H1 (cell line): Measurements from ENCODE around the gene HECTD4. TPM values are rescaled to one million over a fixed set of nuclear protein-coding genes. Genes with fewer than 3 reads are reported as not detected.
A peak's percentile ranks its signal among the peaks of the same experiment; 100 is the strongest.

Experiments
- CTCF ChIA-PET: fragments of 300-600 bp; sonication (Branson Sonifier 250); formaldehyde crosslinking; loops from one replicate; lab custom pipeline; 2021; ENCODE audit not compliant: partially characterized antibody; lab: Charles Lee
- POLR2A ChIA-PET: fragments of 300-600 bp; sonication (Branson Sonifier 250); formaldehyde crosslinking; loops from one replicate; lab custom pipeline; 2021; ENCODE audit warnings: inconsistent platforms; ENCODE audit not compliant: partially characterized antibody; lab: Charles Lee
- DNase-seq, 2 experiments: peaks; one replicate each; pipeline versions ENCODE4 v3.0.0 to v3.0.0-alpha.2; 2010 to 2022; ENCODE audit warnings: low spot score in 2 of 2, low read depth in 1 of 2, mixed read lengths in 1 of 2
- FAIRE-seq: peaks from 2 replicates; lab custom pipeline; 2011; peaks lifted over from hg19 to GRCh38; lab: Jason Lieb, UNC
- H2AFZ ChIP-seq: 2 replicates; pipeline ENCODE4 v1.8.1; 2012; ENCODE audit warnings: low read length, inconsistent platforms
- H2AK5ac ChIP-seq: 2 replicates; pipeline ENCODE4 v1.6.1; 2013; ENCODE audit warnings: low read depth, low read length
- H2BK120ac ChIP-seq: replicated peaks from 2 replicates; pipeline ENCODE3; 2013; ENCODE audit warnings: low read depth, low read length, inconsistent platforms
- H2BK12ac ChIP-seq: 2 replicates; pipeline ENCODE4 v1.6.1; 2013; ENCODE audit warnings: low read depth, low read length
- H2BK15ac ChIP-seq: 2 replicates; pipeline ENCODE4 v1.6.1; 2013; ENCODE audit warnings: low read length
- H2BK20ac ChIP-seq: 2 replicates; pipeline ENCODE4 v1.6.1; 2013; ENCODE audit warnings: low read length
- H2BK5ac ChIP-seq: 2 replicates; pipeline ENCODE4 v1.6.1; 2013; ENCODE audit warnings: low read depth, low read length
- H3K14ac ChIP-seq: 2 replicates; pipeline ENCODE4 v1.6.1; 2013; ENCODE audit warnings: inconsistent platforms; ENCODE audit not compliant: insufficient read length
- H3K18ac ChIP-seq: 2 replicates; pipeline ENCODE4 v1.6.1; 2013; ENCODE audit warnings: low read length; ENCODE audit errors: extremely low read depth
- H3K23ac ChIP-seq: 2 replicates; pipeline ENCODE4 v1.6.1; 2013; ENCODE audit warnings: inconsistent platforms; ENCODE audit not compliant: insufficient read length
- H3K23me2 ChIP-seq: 2 replicates; pipeline ENCODE4 v1.6.1; 2013; ENCODE audit warnings: low read depth, low read length
- H3K27ac ChIP-seq: 2 replicates; pipeline ENCODE4 v1.6.1; 2011; ENCODE audit warnings: low read depth, low read length, inconsistent platforms
- H3K27me3 ChIP-seq, 4 experiments: replicated peaks in 1 of 4; 1 replicate in 1 of 4; 2 replicates in 3 of 4; pipeline versions ENCODE4 v1.6.1 to v1.8.1; 2011 to 2013; ENCODE audit warnings: low read length in 3 of 4, mild to moderate bottlenecking in 3 of 4, inconsistent platforms in 2 of 4, mixed read lengths in 2 of 4, moderate library complexity in 1 of 4; ENCODE audit not compliant: control insufficient read depth in 3 of 4, insufficient read depth in 3 of 4; ENCODE audit errors: extremely low read depth in 1 of 4
- H3K36me3 ChIP-seq, 4 experiments: 2 replicates each; pipeline versions ENCODE4 v1.6.1 to v1.8.1; 2011 to 2013; ENCODE audit warnings: mild to moderate bottlenecking in 4 of 4, low read length in 3 of 4, moderate library complexity in 2 of 4, control low read depth in 1 of 4, inconsistent platforms in 1 of 4; ENCODE audit not compliant: insufficient read depth in 4 of 4, control insufficient read depth in 2 of 4
- H3K4ac ChIP-seq: replicated peaks from 2 replicates; pipeline ENCODE3; 2013; ENCODE audit warnings: low read length, low read depth, mixed read lengths, inconsistent platforms; ENCODE audit not compliant: insufficient read length
- H3K4me1 ChIP-seq, 4 experiments: replicated peaks in 1 of 4; 1 replicate in 1 of 4; 2 replicates in 3 of 4; pipeline versions ENCODE4 v1.6.1 to v1.8.1; 2011 to 2013; ENCODE audit warnings: low read length in 3 of 4, inconsistent platforms in 2 of 4, mixed read lengths in 1 of 4; ENCODE audit not compliant: insufficient read depth in 4 of 4, control insufficient read depth in 3 of 4
- H3K4me2 ChIP-seq, 2 experiments: 2 replicates each; pipeline versions ENCODE4 v1.6.1 to v1.8.1; 2011 to 2013; ENCODE audit warnings: low read depth in 2 of 2, low read length in 2 of 2, control low read depth in 1 of 2, inconsistent platforms in 1 of 2, mild to moderate bottlenecking in 1 of 2; ENCODE audit not compliant: insufficient read depth in 1 of 2
- H3K4me3 ChIP-seq, 4 experiments: fragments of 200-600, 300-600 bp in 1 of 4; sonication (generic), shearing (Covaris generic), sonication (Bioruptor Twin) in 1 of 4; 2 replicates each; pipeline versions ENCODE4 v1.5.1 to v1.8.1; 2011 to 2016; ENCODE audit warnings: low read length in 4 of 4, low read depth in 3 of 4, control low read depth in 2 of 4, inconsistent platforms in 2 of 4, mild to moderate bottlenecking in 2 of 4, mixed read lengths in 1 of 4, moderate library complexity in 1 of 4; ENCODE audit not compliant: insufficient read depth in 2 of 4; ENCODE audit errors: extremely low read depth in 1 of 4
- H3K56ac ChIP-seq: replicated peaks from 2 replicates; pipeline ENCODE3; 2013; ENCODE audit warnings: low read depth, mild to moderate bottlenecking, mixed read lengths, low read length, inconsistent platforms; ENCODE audit not compliant: insufficient read length
- H3K79me1 ChIP-seq: 2 replicates; pipeline ENCODE4 v1.6.1; 2013; ENCODE audit warnings: low read depth, low read length, control low read depth
- H3K79me2 ChIP-seq, 2 experiments: 2 replicates each; pipeline versions ENCODE4 v1.6.1 to v1.8.1; 2012 to 2013; ENCODE audit warnings: low read length in 2 of 2, mild to moderate bottlenecking in 2 of 2, inconsistent platforms in 1 of 2; ENCODE audit not compliant: insufficient read depth in 2 of 2, control insufficient read depth in 1 of 2
- H3K9ac ChIP-seq, 4 experiments: replicated peaks in 1 of 4; 1 replicate in 1 of 4; 2 replicates in 3 of 4; pipeline versions ENCODE4 v1.6.1 to v1.8.1; 2011 to 2013; ENCODE audit warnings: low read depth in 3 of 4, low read length in 3 of 4, control low read depth in 2 of 4, mild to moderate bottlenecking in 2 of 4, moderate library complexity in 2 of 4, inconsistent platforms in 1 of 4; ENCODE audit errors: extremely low read depth in 1 of 4
- H3K9me3 ChIP-seq, 2 experiments: 2 replicates each; pipeline versions ENCODE4 v1.6.1 to v1.8.1; 2012 to 2013; ENCODE audit warnings: mild to moderate bottlenecking in 2 of 2, moderate library complexity in 2 of 2, control low read depth in 1 of 2, inconsistent platforms in 1 of 2, low read depth in 1 of 2, low read length in 1 of 2, mixed read lengths in 1 of 2; ENCODE audit not compliant: insufficient read depth in 2 of 2
- H4K20me1 ChIP-seq, 2 experiments: replicated peaks in 1 of 2; 2 replicates each; pipeline versions ENCODE3 to v1.8.1; 2011 to 2013; ENCODE audit warnings: inconsistent platforms in 2 of 2, low read length in 2 of 2, mild to moderate bottlenecking in 1 of 2; ENCODE audit not compliant: insufficient read depth in 2 of 2, control insufficient read depth in 1 of 2
- H4K5ac ChIP-seq: 2 replicates; pipeline ENCODE4 v1.6.1; 2013; ENCODE audit warnings: low read length, low read depth, mixed read lengths, inconsistent platforms; ENCODE audit not compliant: insufficient read length
- H4K8ac ChIP-seq: 2 replicates; pipeline ENCODE4 v1.8.0; 2013; ENCODE audit warnings: mild to moderate bottlenecking, moderate library complexity, low read length, inconsistent platforms; ENCODE audit not compliant: insufficient read depth; ENCODE audit errors: extremely low read depth
- H4K91ac ChIP-seq: replicated peaks from 2 replicates; pipeline ENCODE3; 2013; ENCODE audit warnings: low read length, mixed read lengths, inconsistent platforms; ENCODE audit not compliant: insufficient read length
- ATF3 ChIP-seq: IDR thresholded peaks from 2 replicates; pipeline ENCODE4 v1.6.1; 2011; ENCODE audit warnings: low read depth, mild to moderate bottlenecking, low read length; ENCODE audit not compliant: insufficient read depth
- EP300 ChIP-seq, 2 experiments: IDR thresholded peaks; 1 replicate in 1 of 2; 2 replicates in 1 of 2; pipeline ENCODE4 v1.6.1; 2011 to 2012; ENCODE audit warnings: low read depth in 2 of 2, low read length in 2 of 2, mild to moderate bottlenecking in 2 of 2, borderline replicate concordance in 1 of 2, inconsistent platforms in 1 of 2, moderate library complexity in 1 of 2
- MAX ChIP-seq: IDR thresholded peaks from 2 replicates; pipeline ENCODE4 v1.6.1; 2012; ENCODE audit warnings: inconsistent platforms
- POLR2AphosphoS5 ChIP-seq: IDR thresholded peaks from 2 replicates; pipeline ENCODE4 v1.6.1; 2011; ENCODE audit warnings: low read depth, low read length
- POU5F1 ChIP-seq: IDR thresholded peaks from 2 replicates; pipeline ENCODE4 v1.6.1; 2011; ENCODE audit warnings: low read depth, mild to moderate bottlenecking, low read length, moderate library complexity
- RBBP5 ChIP-seq: IDR thresholded peaks from 2 replicates; pipeline ENCODE4 v1.7.1; 2012; ENCODE audit warnings: low read depth, mild to moderate bottlenecking, inconsistent platforms, low read length, moderate library complexity, borderline replicate concordance
- RFX5 ChIP-seq: IDR thresholded peaks from 2 replicates; pipeline ENCODE4 v1.6.1; 2011; ENCODE audit warnings: low read depth, low read length, improper control_type of control experiment, borderline replicate concordance
- SP2 ChIP-seq: IDR thresholded peaks from 2 replicates; pipeline ENCODE4 v1.6.1; 2012; ENCODE audit warnings: mild to moderate bottlenecking, low read length, inconsistent platforms
- SRF ChIP-seq: IDR thresholded peaks from 2 replicates; pipeline ENCODE4 v1.6.1; 2011; ENCODE audit warnings: mild to moderate bottlenecking, low read depth, low read length, moderate library complexity
- TAF1 ChIP-seq: IDR thresholded peaks from 2 replicates; pipeline ENCODE4 v1.6.1; 2011; ENCODE audit warnings: mild to moderate bottlenecking, low read depth, low read length
- TBP ChIP-seq: IDR thresholded peaks from 2 replicates; pipeline ENCODE4 v1.6.1; 2011; ENCODE audit warnings: low read depth, low read length, improper control_type of control experiment
- WGBS, 2 experiments: shearing (Covaris generic) in 1 of 2; methylation state at CpG; one replicate each; pipeline versions ENCODE4 v1.1.6 to v1.1.7; 2013 to 2015; ENCODE audit warnings: low lambda C conversion rate in 2 of 2, mixed read lengths in 2 of 2, inconsistent platforms in 1 of 2, low coverage in 1 of 2, missing lambda C conversion rate in 1 of 2; ENCODE audit not compliant: insufficient replicate concordance in 2 of 2, insufficient coverage in 1 of 2, insufficient read length in 1 of 2; ENCODE audit errors: extremely low coverage in 1 of 2, missing lambda C conversion rate in 1 of 2; 5-methylcytosine and 5-hydroxymethylcytosine counted together
- polyA plus RNA-seq, 7 experiments: library from polyadenylated mRNA; depleted of rRNA in 3 of 7; stranded (reverse) in 5 of 7; unstranded in 2 of 7; fragments of >200 nt in 5 of 7; fragments of 200-250 nt in 2 of 7; gene quantifications; 1 replicate in 5 of 7; 2 replicates in 1 of 7; 4 replicates in 1 of 7; pipeline versions ENCODE4 v1.2.1 to v1.2.3, GENCODE V29; 2011 to 2013; ENCODE audit warnings: missing spikeins in 2 of 7, mixed read lengths in 2 of 7
- total RNA-seq: library from RNA; stranded (reverse); fragmentation: NEBNext Ultra II Directional; extraction: Animal tissue kit (Norgen Biotek cat#: 25700); gene quantifications from 2 replicates; pipeline ENCODE4 v1.2.1, GENCODE V29; 2021

Gene HECTD4
- total and polyA plus RNA-seq, 2 of the 8 experiments (the other 6 are each of a cell fraction or from before 2014, with no cell fraction given), result 6.5 to 33.7 TPM

- DNase-seq (peak in 1 of 2 experiments; percentile 99), FAIRE-seq (no peak)
- Histone ChIP-seq H2BK5ac (peak within 1 kb of the TSS; percentile 84), H2BK12ac (peak within 1 kb of the TSS; percentile 39; the same call in 1 of the 2 replicates), H3K4me3 (peak within 1 kb of the TSS; percentile 75 to 96 (median 91)), H2AFZ (peak within 1 kb of the TSS; percentile 48; the same call in 1 of the 2 replicates), H2AK5ac (peak within 1 kb of the TSS; percentile 82; the same call in 1 of the 2 replicates), H4K8ac (peak within 1 kb of the TSS; percentile 96), H3K27ac (peak within 1 kb of the TSS; percentile 91), H3K23ac (no peak within 1 kb of the TSS), H3K79me1 (peaks cover 3% of the 10 kb centered on the region; the same call in 1 of the 2 replicates), H4K20me1 (peaks cover 0 to 3% of the 10 kb centered on the region in 2 experiments), H3K36me3 (no peaks in the 10 kb centered on the region), H2BK15ac (no peak within 1 kb of the TSS), H4K5ac (peak within 1 kb of the TSS; percentile 98), H3K4me1 (no peaks in the 10 kb centered on the region), H4K91ac (peak within 1 kb of the TSS; percentile 72), H3K23me2 (0 out of 2 replicates have a peak, but pooled peaks cover 2% of the 10 kb centered on the region), H3K9ac (peak within 1 kb of the TSS; percentile 90 to 95 (median 92)), H3K9me3 (no peaks in the 10 kb centered on the region), H2BK120ac (no peak within 1 kb of the TSS), H3K79me2 (peaks cover 13 to 45% of the 10 kb centered on the region in 2 experiments), H3K4ac (no peak within 1 kb of the TSS), H3K18ac (peak within 1 kb of the TSS; percentile 51; the same call in 1 of the 2 replicates), H2BK20ac (no peak within 1 kb of the TSS), H3K56ac (peak within 1 kb of the TSS; percentile 87), H3K14ac (no peak within 1 kb of the TSS), H3K27me3 (no peaks in the 10 kb centered on the region), H3K4me2 (peak within 1 kb of the TSS; percentile 71 to 77)
- CTCF ChIA-PET, result interaction anchor here (0.6 kb wide), 1 partner anchor 34 kb away, joined by 3 read pairs; no protein-coding TSS in a partner anchor
- POLR2A ChIA-PET, result interaction anchor here (1.0 to 1.4 kb wide), 4 partner anchors 8 to 406 kb away, joined by 3 to 5 read pairs (median 4); partner anchors contain the start of gene TMEM116
- WGBS, 2 experiments, result 0% methylated on average over 56 of the region's 89 CpGs; no CpG with 5 or more reads in 1 of the 2 experiments
- TF ChIP-seq POU5F1, result no peak
- TF ChIP-seq SP2, result no peak
- TF ChIP-seq MAX, result peak; percentile 47; the same call in 1 of the 2 replicates
- TF ChIP-seq RBBP5, result peak; percentile 75; the same call in 1 of the 2 replicates
- TF ChIP-seq POLR2AphosphoS5, result peak; percentile 52
- TF ChIP-seq ATF3, result peak; percentile 95
- TF ChIP-seq RFX5, result no peak
- peak; percentile 64; the same call in 1 of the 2 replicates for TF ChIP-seq TBP
- peak; percentile 86 for TF ChIP-seq TAF1
- TF ChIP-seq EP300 (IDR thresholded peaks at IDR 0.05; ENCODE audit: borderline replicate concordance in 1 of 2, low read depth in 2 of 2, low read length in 2 of 2), result peak in 1 of 2 experiments; percentile 18; a peak in 2 of 3 replicates
- peak; percentile 81 for TF ChIP-seq SRF
Measured at GRCh38 chr12:112418608-112419296, 36.5 kb upstream of the HECTD4 start, which contains the start of gene PTPN11. TSS of gene PTPN11 (plus strand) at chr12:112418947. CDS start at chr12:112419112, 165 bp downstream.
